Tibial nerve (tissue), 4 donors: ENCODE data around the gene SYK. TPM values are rescaled to one million over a fixed set of nuclear protein-coding genes. Genes with fewer than 3 reads are reported as not detected.

ENCODE experiments used
- DNase-seq, 2 donors: peaks; one replicate each; pipeline ENCODE4 v3.0.0-alpha.2; 2019; ENCODE audit warnings: low spot score in 2 of 2
- H3K27ac ChIP-seq, 4 donors: fragments of 200-600 bp; sonication (generic) in 3 of 4; one replicate each; pipeline ENCODE4 v1.5.1; 2017 to 2019; ENCODE audit warnings: mild to moderate bottlenecking in 1 of 4
- H3K27me3 ChIP-seq, 2 donors: fragments of 200-600 bp; sonication (generic) in 1 of 2; one replicate each; pipeline versions ENCODE4 v1.5.1 to v1.6.0; 2017 to 2019
- H3K36me3 ChIP-seq, 3 donors: fragments of 200-600 bp; sonication (generic); one replicate each; pipeline ENCODE4 v1.5.1; 2018 to 2019
- H3K4me1 ChIP-seq, 4 donors: fragments of 200-600 bp; sonication (generic) in 3 of 4; one replicate each; pipeline ENCODE4 v1.5.1; 2017 to 2019
- H3K4me3 ChIP-seq, 4 donors: fragments of 200-600 bp; sonication (generic) in 3 of 4; one replicate each; pipeline ENCODE4 v1.5.1; 2017 to 2019; ENCODE audit warnings: mild to moderate bottlenecking in 1 of 4, moderate library complexity in 1 of 4
- H3K9me3 ChIP-seq, 4 donors: fragments of 200-600 bp; sonication (generic) in 3 of 4; one replicate each; pipeline ENCODE4 v1.5.1; 2017 to 2019
- CTCF ChIP-seq, 5 experiments: fragments of 200-600 bp in 3 of 5; fragments of 450-650 bp in 2 of 5; sonication (generic) in 3 of 5; IDR thresholded peaks; one replicate each; pipeline ENCODE4 v1.5.1; 2016 to 2019; ENCODE audit warnings: antibody characterized with exemption in 5 of 5, mild to moderate bottlenecking in 3 of 5, moderate library complexity in 2 of 5
- EP300 ChIP-seq, 2 donors: sonication (generic); formaldehyde crosslinking; IDR thresholded peaks; one replicate each; pipeline ENCODE4 v1.6.1; 2017; ENCODE audit warnings: antibody characterized with exemption in 2 of 2, mild to moderate bottlenecking in 1 of 2
- POLR2A ChIP-seq, 2 donors: fragments of 450-650 bp; IDR thresholded peaks; one replicate each; pipeline ENCODE4 v1.6.1; 2017; ENCODE audit warnings: antibody characterized with exemption in 2 of 2, mild to moderate bottlenecking in 2 of 2, moderate library complexity in 2 of 2
- WGBS, 2 donors: methylation state at CpG; one replicate each; pipeline ENCODE4 v1.1.5; 2018; 5-methylcytosine and 5-hydroxymethylcytosine counted together
- total RNA-seq, 4 donors: library from RNA; depleted of rRNA; stranded (reverse); fragments of >200 nt; gene quantifications; one replicate each; pipeline ENCODE4 v1.1.0, GENCODE V29; 2016

The SYK gene
- total RNA-seq, 4 donors from 2014 or later = 8.0 to 20.7 (median 13.2) TPM

DNA sequence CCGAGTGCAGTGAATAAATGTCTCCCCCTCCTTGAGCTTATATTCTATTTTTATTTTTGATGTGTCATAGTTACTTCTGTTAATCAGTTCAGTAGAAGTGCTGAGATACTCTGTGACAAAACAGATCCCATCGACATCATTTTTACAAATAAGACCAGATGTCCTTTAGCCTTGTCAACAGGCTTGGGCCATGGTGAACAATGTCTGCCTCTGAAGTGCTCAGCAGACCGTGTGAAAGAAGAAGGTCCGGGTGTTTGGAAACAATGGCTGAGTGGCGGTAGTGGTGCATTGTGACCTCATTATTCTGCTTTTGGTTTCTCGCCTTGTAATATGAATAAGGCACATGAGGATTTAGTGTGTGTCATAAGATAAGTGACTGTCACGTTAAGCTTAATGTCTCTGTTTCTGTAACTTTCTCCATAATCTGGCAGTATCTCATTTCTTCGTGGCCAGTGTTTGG is 71.2 kb downstream of the SYK start:
- Histone ChIP-seq H3K4me1 (peaks cover 0 to 3% (median 0%) of the 10 kb centered on the region in 4 donors), H3K9me3 (no peaks in the 10 kb centered on the region), H3K4me3 (no peak overlapping the region), H3K36me3 (peaks cover 0 to 21% (median 0%) of the 10 kb centered on the region in 3 donors), H3K27me3 (no peaks in the 10 kb centered on the region), H3K27ac (no peak overlapping the region)
- DNase-seq = no peak
- 69 to 74% methylated on average over 8 of the region's 8 CpGs for WGBS, 2 donors
- TF ChIP-seq EP300 (IDR thresholded peaks at IDR 0.05) (no peak), CTCF (IDR thresholded peaks at IDR 0.05) (no peak), POLR2A (IDR thresholded peaks at IDR 0.05) (no peak)

- no peaks in the 10 kb centered on the region for H3K9me3 ChIP-seq
- H3K4me1 ChIP-seq = peaks cover 0 to 3% (median 0%) of the 10 kb centered on the region in 4 donors
- H3K36me3 ChIP-seq = peaks cover 0 to 22% (median 0%) of the 10 kb centered on the region in 3 donors
- 89 to 92% methylated on average over 2 of the region's 2 CpGs for WGBS, 2 donors
- DNase-seq = no peak
- no peak overlapping the region for H3K4me3 ChIP-seq
- H3K27ac ChIP-seq = no peak overlapping the region
- TF ChIP-seq POLR2A (IDR thresholded peaks at IDR 0.05) = no peak
- no peak for TF ChIP-seq CTCF (IDR thresholded peaks at IDR 0.05)
- no peak for TF ChIP-seq EP300 (IDR thresholded peaks at IDR 0.05)
- H3K27me3 ChIP-seq = no peaks in the 10 kb centered on the region
Observed at GRCh38 chr9:90873422-90873821, 71.8 kb downstream of the SYK start.

GRCh38 chr9:90874194-90874593 is 72.6 kb downstream of the SYK start:
- 67 to 82% methylated on average over 8 of the region's 8 CpGs for WGBS, 2 donors

GRCh38 chr9:90878562-90878961 is 76.9 kb downstream of the SYK start:
- H3K4me1 ChIP-seq = no peaks in the 10 kb centered on the region
- H3K27me3 ChIP-seq = no peaks in the 10 kb centered on the region
- no peak overlapping the region for H3K4me3 ChIP-seq
- no peak overlapping the region for H3K27ac ChIP-seq
- 80 to 84% methylated on average over 5 of the region's 5 CpGs for WGBS, 2 donors
- peaks cover 0 to 32% (median 0%) of the 10 kb centered on the region in 3 donors for H3K36me3 ChIP-seq
- H3K9me3 ChIP-seq = no peaks in the 10 kb centered on the region
- TF ChIP-seq CTCF (IDR thresholded peaks at IDR 0.05) = no peak
- no peak for TF ChIP-seq EP300 (IDR thresholded peaks at IDR 0.05)
- DNase-seq = no peak

More at GRCh38 chr9:90874194-90874593, 72.6 kb downstream of the SYK start:
- Histone ChIP-seq H3K27me3 (no peaks in the 10 kb centered on the region), H3K4me1 (peaks cover 0 to 3% (median 0%) of the 10 kb centered on the region in 4 donors), H3K27ac (no peak overlapping the region), H3K36me3 (peaks cover 0 to 22% (median 0%) of the 10 kb centered on the region in 3 donors), H3K4me3 (no peak overlapping the region), H3K9me3 (no peaks in the 10 kb centered on the region)
- no peak for DNase-seq
- TF ChIP-seq CTCF (IDR thresholded peaks at IDR 0.05) (no peak), EP300 (IDR thresholded peaks at IDR 0.05) (no peak), POLR2A (IDR thresholded peaks at IDR 0.05) (no peak)

DNA sequence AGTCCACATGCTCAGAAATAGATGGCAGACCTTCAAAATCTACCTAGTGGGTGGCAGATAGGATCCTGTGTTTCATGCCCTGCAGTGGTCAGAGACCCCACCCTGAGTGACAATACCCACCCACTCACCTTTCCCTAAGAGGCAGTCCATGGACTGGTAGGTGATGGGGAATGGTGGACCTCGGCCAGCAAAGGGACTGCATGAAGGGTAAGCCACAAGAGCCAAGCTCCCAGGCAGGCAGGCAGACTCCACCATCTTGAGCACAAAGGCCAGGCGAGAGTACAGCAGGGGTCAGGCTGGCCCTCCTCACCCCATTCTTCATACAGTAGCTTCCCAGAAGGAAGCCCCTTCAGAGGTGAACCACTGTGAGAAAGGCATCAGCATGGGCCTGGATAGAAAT is 78.4 kb downstream of the SYK start:
- H3K4me1 ChIP-seq = no peaks in the 10 kb centered on the region
- no peak overlapping the region for H3K27ac ChIP-seq
- DNase-seq = no peak
- no peaks in the 10 kb centered on the region for H3K9me3 ChIP-seq
- WGBS, 2 donors = 80 to 96% methylated on average over 2 of the region's 2 CpGs
- TF ChIP-seq EP300 (IDR thresholded peaks at IDR 0.05) (no peak), POLR2A (IDR thresholded peaks at IDR 0.05) (no peak)
- H3K4me3 ChIP-seq = no peak overlapping the region
- peaks cover 0 to 23% (median 0%) of the 10 kb centered on the region in 3 donors for H3K36me3 ChIP-seq
- H3K27me3 ChIP-seq = no peaks in the 10 kb centered on the region

- TF ChIP-seq POLR2A (IDR thresholded peaks at IDR 0.05) (no peak), CTCF (IDR thresholded peaks at IDR 0.05) (no peak), EP300 (IDR thresholded peaks at IDR 0.05) (no peak)
- Histone ChIP-seq H3K9me3 (peaks cover 0 to 5% (median 0%) of the 10 kb centered on the region in 4 donors), H3K27ac (no peak overlapping the region), H3K4me3 (no peak overlapping the region), H3K36me3 (peaks cover 0 to 25% (median 0%) of the 10 kb centered on the region in 3 donors), H3K27me3 (no peaks in the 10 kb centered on the region), H3K4me1 (no peaks in the 10 kb centered on the region)
- 79 to 82% methylated on average over 6 of the region's 6 CpGs for WGBS, 2 donors
- DNase-seq = no peak
Observed at GRCh38 chr9:90880669-90881068, 79.0 kb downstream of the SYK start.
